ENCODE measurements around the gene PDE9A. TPM values are rescaled to one million over a fixed set of nuclear protein-coding genes. Genes with fewer than 3 reads are reported as not detected.

PDE9A gene
- total RNA-seq, 1 donor = not detected

DNA sequence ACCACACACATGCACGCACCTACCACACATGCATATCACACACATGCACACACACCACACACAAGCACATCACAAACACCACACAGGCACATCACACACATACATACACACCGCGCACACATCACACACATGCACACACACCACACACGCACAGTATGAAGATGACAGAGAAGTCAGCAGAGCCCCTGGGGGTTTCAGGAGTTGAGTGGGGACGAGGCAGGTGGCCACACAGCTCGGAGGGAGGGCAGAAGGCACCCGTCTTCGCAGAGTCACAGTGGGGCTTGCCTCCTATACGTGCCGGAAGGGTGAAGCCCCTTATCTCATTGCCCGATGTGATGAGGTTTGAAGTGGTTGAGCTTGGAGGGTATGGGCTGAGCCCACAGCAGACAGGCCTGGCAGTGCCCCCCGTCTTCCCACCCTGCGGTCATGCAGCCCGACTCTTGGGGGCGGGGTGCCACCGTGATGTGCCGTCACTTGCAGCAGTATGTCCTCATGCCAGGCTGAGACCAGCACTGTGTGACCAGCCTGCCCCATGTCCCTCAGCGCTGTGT, 9.9 kb downstream of the PDE9A start:
- no peak for DNase-seq (ENCODE audit: low read depth)
- H3K4me3 ChIP-seq (ENCODE audit: low read depth, low read length) = no peak overlapping the region
- TF ChIP-seq, protein P1, sequence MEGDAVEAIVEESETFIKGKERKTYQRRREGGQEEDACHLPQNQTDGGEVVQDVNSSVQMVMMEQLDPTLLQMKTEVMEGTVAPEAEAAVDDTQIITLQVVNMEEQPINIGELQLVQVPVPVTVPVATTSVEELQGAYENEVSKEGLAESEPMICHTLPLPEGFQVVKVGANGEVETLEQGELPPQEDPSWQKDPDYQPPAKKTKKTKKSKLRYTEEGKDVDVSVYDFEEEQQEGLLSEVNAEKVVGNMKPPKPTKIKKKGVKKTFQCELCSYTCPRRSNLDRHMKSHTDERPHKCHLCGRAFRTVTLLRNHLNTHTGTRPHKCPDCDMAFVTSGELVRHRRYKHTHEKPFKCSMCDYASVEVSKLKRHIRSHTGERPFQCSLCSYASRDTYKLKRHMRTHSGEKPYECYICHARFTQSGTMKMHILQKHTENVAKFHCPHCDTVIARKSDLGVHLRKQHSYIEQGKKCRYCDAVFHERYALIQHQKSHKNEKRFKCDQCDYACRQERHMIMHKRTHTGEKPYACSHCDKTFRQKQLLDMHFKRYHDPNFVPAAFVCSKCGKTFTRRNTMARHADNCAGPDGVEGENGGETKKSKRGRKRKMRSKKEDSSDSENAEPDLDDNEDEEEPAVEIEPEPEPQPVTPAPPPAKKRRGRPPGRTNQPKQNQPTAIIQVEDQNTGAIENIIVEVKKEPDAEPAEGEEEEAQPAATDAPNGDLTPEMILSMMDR (IDR thresholded peaks at IDR 0.05; ENCODE audit: insufficient read depth, low read length) = no peak

DNA sequence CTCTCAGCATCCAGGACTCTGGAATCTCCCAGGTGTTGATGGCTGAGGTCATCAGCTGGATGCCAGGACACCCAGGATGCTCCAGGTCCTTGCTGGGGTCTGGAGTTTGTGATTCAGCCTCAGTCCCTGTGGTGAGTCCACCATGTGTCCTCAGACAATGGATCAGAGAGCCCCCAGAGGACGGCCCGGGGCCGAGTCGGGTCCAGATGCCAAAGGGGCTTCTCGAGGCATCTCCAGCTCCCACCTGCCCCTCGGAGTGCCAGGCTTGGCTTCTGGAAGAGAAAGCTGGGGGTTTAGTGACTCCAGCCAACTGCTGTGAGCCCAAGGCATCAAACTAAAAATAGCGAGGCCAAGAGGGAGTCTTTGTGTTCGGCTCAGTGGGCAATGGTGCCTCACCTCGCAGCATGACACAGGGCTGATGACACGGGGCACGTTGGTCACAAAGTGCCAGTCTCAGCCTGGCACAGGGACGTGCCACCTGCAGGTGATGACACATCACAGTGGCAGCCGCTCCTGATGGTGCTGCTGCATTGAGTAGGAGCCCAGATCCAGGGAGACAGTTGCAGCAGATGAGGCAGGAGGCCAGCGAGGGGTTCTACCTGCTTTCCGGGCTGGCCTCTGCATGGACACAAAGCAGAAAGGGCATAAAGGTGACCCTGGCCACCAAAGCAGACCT, 10.6 kb downstream of the PDE9A start:
- H3K4me3 ChIP-seq (ENCODE audit: low read depth, low read length) = no peak overlapping the region

DNA sequence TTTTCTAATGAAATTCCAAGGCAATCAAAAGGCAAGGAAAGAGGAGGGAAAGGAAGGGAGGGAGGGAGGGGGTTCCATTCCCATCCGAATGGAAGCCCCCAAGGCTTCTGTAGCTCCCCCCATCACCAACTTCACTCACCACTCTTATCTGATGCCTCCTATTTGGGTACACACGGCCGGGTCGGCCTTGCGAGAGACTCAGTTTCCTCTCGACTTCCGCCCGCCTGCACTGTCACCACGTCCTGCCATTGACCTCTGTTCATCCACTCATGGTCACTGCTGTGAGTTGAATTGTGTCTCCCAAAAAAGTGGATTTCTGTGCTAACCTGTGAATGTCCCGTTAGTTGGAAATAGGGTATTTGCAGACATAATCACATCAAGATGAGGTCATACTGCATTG, 11.2 kb downstream of the PDE9A start:
- no peak for DNase-seq (ENCODE audit: low read depth)
- TF ChIP-seq, protein P1 (IDR thresholded peaks at IDR 0.05; ENCODE audit: insufficient read depth, low read length) = no peak

More for the DNA sequence above, 10.6 kb downstream of the PDE9A start:
- DNase-seq (ENCODE audit: low read depth) = no peak
- TF ChIP-seq, protein P1 (IDR thresholded peaks at IDR 0.05; ENCODE audit: insufficient read depth, low read length) = no peak

DNA sequence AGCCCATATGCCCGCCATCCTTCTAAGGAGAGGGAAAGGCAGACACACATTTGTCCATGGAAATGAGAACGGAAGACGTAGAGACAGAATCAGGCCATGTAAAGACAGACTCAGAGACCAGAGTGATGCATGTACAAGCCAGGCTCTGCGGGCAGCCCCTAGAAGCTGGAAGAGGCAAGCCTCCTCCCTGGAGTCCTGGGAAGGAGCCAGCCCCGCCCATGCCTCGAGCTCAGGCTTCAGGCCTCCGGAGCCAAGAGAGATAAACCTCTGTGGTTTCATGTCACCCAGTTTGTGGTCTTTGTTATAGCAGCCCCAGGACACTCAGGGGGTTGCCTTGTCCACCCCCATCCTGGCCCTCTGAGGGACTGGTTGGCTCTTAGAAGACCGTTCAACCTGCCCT, 11.6 kb downstream of the PDE9A start:
- DNase-seq (ENCODE audit: low read depth) = no peak

More for the DNA sequence above, 11.2 kb downstream of the PDE9A start:
- H3K4me3 ChIP-seq (ENCODE audit: low read depth, low read length) = no peak overlapping the region

DNA sequence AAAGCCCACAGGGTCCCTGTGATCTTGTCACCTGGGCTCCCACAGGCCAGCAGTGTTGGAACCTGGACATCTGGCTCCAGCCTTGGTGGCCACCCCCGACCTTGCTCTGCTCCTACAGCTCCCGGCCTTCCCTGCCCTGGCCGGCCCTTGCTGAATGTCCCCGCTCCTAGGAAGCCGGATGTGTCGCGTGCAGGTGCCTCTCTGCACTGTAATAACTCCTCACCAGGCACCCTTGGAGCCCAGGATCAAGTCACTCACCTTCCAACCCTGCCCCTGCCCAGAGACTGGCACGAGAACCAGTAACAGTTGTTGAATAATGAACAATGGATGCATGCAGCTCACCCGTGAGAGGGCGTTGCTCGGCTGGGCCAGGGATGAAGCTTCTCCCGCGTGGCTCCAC, 12.1 kb downstream of the PDE9A start:
- H3K4me3 ChIP-seq (ENCODE audit: low read depth, low read length) = no peak overlapping the region
- TF ChIP-seq, protein P1 (IDR thresholded peaks at IDR 0.05; ENCODE audit: insufficient read depth, low read length) = no peak
- no peak for DNase-seq (ENCODE audit: low read depth)

More for the DNA sequence above, 11.6 kb downstream of the PDE9A start:
- TF ChIP-seq, protein P1 (IDR thresholded peaks at IDR 0.05; ENCODE audit: insufficient read depth, low read length) = no peak
- H3K4me3 ChIP-seq (ENCODE audit: low read depth, low read length) = no peak overlapping the region

DNA sequence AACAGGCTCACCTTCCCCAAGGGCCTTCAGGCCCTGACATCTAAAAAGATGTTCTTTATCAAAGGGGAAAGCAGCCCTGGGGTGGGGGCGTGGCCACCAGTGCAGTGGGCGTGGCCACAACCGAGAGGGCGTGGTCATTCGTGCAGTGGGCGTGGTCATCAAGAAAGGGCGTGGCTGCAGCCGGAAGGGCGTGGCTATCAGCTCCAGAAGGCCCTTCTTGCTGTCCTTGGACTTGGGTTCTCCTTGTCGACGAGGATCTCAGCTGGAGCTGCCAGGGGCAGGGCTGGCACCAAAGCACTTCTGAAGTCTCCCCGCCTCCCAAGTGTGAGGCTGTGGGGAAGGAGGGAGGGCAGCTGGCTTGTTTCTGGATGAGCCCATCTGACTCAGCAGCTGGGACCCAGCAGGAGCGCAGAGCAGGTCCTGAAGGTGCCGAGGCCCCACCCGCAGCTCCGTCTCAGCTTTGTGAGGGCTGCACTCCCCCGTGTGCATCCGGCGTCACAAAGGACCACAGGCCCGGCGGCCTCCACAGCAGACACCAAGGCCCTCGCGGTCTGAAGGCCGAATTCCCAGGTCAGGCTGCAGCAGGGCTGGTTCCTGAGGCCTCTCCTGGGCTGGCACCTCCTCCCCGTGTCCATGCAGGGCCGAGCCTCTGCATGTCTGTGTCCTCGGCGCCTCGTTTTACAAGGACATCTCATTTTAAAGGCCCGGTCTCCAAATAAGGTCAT, 12.8 kb downstream of the PDE9A start:
- DNase-seq (ENCODE audit: low read depth) = no peak
- TF ChIP-seq, protein P1 (IDR thresholded peaks at IDR 0.05; ENCODE audit: insufficient read depth, low read length) = no peak

More for the DNA sequence above, 12.8 kb downstream of the PDE9A start:
- no peak overlapping the region for H3K4me3 ChIP-seq (ENCODE audit: low read depth, low read length)
